Neural progenitor cell (in vitro differentiated cells): ENCODE measurements around the gene MDP1. TPM values are rescaled to one million over a fixed set of nuclear protein-coding genes. Genes with fewer than 3 reads are reported as not detected.

Experiments used
- DNase-seq: peaks from one replicate; pipeline ENCODE4 v3.0.0-alpha.2; 2016; ENCODE audit warnings: low spot score
- H2AFZ ChIP-seq: fragments of 200-600 bp; sonication (generic); replicated peaks from 2 replicates; pipeline ENCODE4 v1.6.1; 2016; ENCODE audit warnings: antibody characterized with exemption
- H3F3A ChIP-seq: fragments of 200-600 bp; sonication (generic); 2 replicates; pipeline ENCODE4 v1.6.1; 2016; ENCODE audit warnings: antibody characterized with exemption, low read depth
- H3K27ac ChIP-seq: fragments of 200-600 bp; sonication (generic); 2 replicates; pipeline ENCODE4 v1.5.1; 2016; ENCODE audit warnings: mild to moderate bottlenecking
- H3K27me3 ChIP-seq: fragments of 200-600 bp; sonication (generic); 2 replicates; pipeline ENCODE4 v1.6.1; 2016; ENCODE audit warnings: mild to moderate bottlenecking, moderate library complexity
- H3K36me3 ChIP-seq: fragments of 200-600 bp; sonication (generic); 2 replicates; pipeline ENCODE4 v1.5.1; 2016
- H3K4me1 ChIP-seq: fragments of 200-600 bp; sonication (generic); 2 replicates; pipeline ENCODE4 v1.6.1; 2016; ENCODE audit warnings: mixed run types
- H3K4me2 ChIP-seq: fragments of 200-600 bp; sonication (generic); 2 replicates; pipeline ENCODE4 v1.6.1; 2016
- H3K4me3 ChIP-seq: fragments of 200-600 bp; sonication (generic); 2 replicates; pipeline ENCODE4 v1.5.1; 2016
- H3K79me2 ChIP-seq: fragments of 200-600 bp; sonication (generic); 2 replicates; pipeline ENCODE4 v1.6.1; 2016; ENCODE audit warnings: low read depth
- H3K9ac ChIP-seq: fragments of 200-600 bp; sonication (generic); 2 replicates; pipeline ENCODE4 v1.6.1; 2016
- H3K9me3 ChIP-seq: fragments of 200-600 bp; sonication (generic); 2 replicates; pipeline ENCODE4 v1.5.1; 2016; ENCODE audit warnings: low read depth
- H4K20me1 ChIP-seq: fragments of 200-600 bp; sonication (generic); 2 replicates; pipeline ENCODE4 v1.6.1; 2016; ENCODE audit warnings: low read depth
- H3K27ac Mint-ChIP-seq: 3 replicates; pipeline ENCODE4 v1.8.0; 2021; ENCODE audit warnings: mixed read lengths
- H3K27me3 Mint-ChIP-seq: 2 replicates; pipeline ENCODE4 v1.8.0; 2022; ENCODE audit warnings: low read depth, mild to moderate bottlenecking, inconsistent platforms, moderate library complexity, mixed read lengths; ENCODE audit not compliant: insufficient read depth
- H3K36me3 Mint-ChIP-seq: 3 replicates; pipeline ENCODE4 v1.8.0; 2021; ENCODE audit warnings: mixed read lengths
- H3K4me1 Mint-ChIP-seq: 3 replicates; pipeline ENCODE4 v1.8.0; 2021; ENCODE audit warnings: mixed read lengths
- H3K4me3 Mint-ChIP-seq: 3 replicates; pipeline ENCODE4 v1.8.0; 2021; ENCODE audit warnings: mild to moderate bottlenecking, moderate library complexity, mixed read lengths
- H3K9me3 Mint-ChIP-seq: 3 replicates; pipeline ENCODE4 v1.8.0; 2020; ENCODE audit warnings: mixed read lengths
- EZH2 ChIP-seq: fragments of 200-600 bp; sonication (generic); IDR thresholded peaks from 2 replicates; pipeline ENCODE4 v1.6.1; 2017; ENCODE audit warnings: antibody characterized with exemption, mild to moderate bottlenecking, moderate library complexity
- EZH2phosphoT487 ChIP-seq: fragments of 200-600 bp; sonication (generic); IDR thresholded peaks from 2 replicates; pipeline ENCODE4 v1.6.1; 2017; ENCODE audit warnings: antibody characterized with exemption
- total RNA-seq: library from RNA; depleted of rRNA; stranded (reverse); fragments of >200 nt; gene quantifications from 2 replicates; pipeline ENCODE4 v1.2.3, GENCODE V29; 2015; ENCODE audit warnings: low replicate concordance
- TF ChIP-seq, protein P1 (sequence below): fragments of 200-600 bp; sonication (generic); IDR thresholded peaks from 2 replicates; pipeline ENCODE4 v1.5.1; 2017; ENCODE audit warnings: antibody characterized with exemption, mild to moderate bottlenecking

Gene MDP1
- total RNA-seq, 1 donor from 2014 or later: 18.3 TPM

DNA sequence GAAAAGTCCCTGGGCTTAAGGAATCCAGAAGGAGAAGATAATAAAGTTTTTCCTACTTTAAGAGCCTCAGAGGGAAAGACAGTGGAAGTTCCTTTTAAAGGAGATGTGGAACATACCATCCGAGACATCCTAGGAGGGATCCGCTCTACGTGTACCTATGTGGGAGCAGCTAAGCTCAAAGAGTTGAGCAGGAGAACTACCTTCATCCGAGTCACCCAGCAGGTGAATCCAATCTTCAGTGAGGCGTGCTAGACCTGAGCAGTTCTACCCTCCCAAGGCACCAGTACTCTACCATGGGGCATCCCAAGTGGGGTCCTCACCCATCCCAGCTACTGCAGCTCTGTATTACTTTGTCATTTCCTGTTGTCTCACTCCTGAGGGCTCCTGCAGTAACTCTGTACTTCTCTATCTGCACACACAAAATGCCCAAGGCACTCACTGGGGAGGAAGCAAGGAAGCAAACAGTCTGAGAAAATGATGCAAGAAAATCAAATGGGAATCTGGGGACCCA lies 22.7 kb upstream of the MDP1 start:
- no peaks in the 10 kb centered on the region for H3K9me3 ChIP-seq
- no peak overlapping the region for H2AFZ ChIP-seq
- H3K36me3 Mint-ChIP-seq: peaks cover 21% of the 10 kb centered on the region
- H3K27me3 Mint-ChIP-seq: no peaks in the 10 kb centered on the region
- H3K79me2 ChIP-seq: peaks cover 28% of the 10 kb centered on the region
- H3K27ac Mint-ChIP-seq: no peak overlapping the region
- H3K4me3 ChIP-seq: no peak overlapping the region
- no peaks in the 10 kb centered on the region for H3K9me3 Mint-ChIP-seq
- no peak overlapping the region for H3K27ac ChIP-seq
- no peak for TF ChIP-seq EZH2phosphoT487
- TF ChIP-seq EZH2: no peak
- TF ChIP-seq, protein P1, sequence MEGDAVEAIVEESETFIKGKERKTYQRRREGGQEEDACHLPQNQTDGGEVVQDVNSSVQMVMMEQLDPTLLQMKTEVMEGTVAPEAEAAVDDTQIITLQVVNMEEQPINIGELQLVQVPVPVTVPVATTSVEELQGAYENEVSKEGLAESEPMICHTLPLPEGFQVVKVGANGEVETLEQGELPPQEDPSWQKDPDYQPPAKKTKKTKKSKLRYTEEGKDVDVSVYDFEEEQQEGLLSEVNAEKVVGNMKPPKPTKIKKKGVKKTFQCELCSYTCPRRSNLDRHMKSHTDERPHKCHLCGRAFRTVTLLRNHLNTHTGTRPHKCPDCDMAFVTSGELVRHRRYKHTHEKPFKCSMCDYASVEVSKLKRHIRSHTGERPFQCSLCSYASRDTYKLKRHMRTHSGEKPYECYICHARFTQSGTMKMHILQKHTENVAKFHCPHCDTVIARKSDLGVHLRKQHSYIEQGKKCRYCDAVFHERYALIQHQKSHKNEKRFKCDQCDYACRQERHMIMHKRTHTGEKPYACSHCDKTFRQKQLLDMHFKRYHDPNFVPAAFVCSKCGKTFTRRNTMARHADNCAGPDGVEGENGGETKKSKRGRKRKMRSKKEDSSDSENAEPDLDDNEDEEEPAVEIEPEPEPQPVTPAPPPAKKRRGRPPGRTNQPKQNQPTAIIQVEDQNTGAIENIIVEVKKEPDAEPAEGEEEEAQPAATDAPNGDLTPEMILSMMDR: no peak
- peaks cover 14% of the 10 kb centered on the region for H3F3A ChIP-seq
- peaks cover 22% of the 10 kb centered on the region for H3K4me1 Mint-ChIP-seq
- H3K27me3 ChIP-seq: no peaks in the 10 kb centered on the region
- DNase-seq: no peak
- H4K20me1 ChIP-seq: peaks cover 5% of the 10 kb centered on the region
- no peak overlapping the region for H3K4me3 Mint-ChIP-seq
- H3K9ac ChIP-seq: no peak overlapping the region
- H3K36me3 ChIP-seq: no peaks in the 10 kb centered on the region
- peaks cover 5% of the 10 kb centered on the region for H3K4me1 ChIP-seq
- H3K4me2 ChIP-seq: no peak overlapping the region

DNA sequence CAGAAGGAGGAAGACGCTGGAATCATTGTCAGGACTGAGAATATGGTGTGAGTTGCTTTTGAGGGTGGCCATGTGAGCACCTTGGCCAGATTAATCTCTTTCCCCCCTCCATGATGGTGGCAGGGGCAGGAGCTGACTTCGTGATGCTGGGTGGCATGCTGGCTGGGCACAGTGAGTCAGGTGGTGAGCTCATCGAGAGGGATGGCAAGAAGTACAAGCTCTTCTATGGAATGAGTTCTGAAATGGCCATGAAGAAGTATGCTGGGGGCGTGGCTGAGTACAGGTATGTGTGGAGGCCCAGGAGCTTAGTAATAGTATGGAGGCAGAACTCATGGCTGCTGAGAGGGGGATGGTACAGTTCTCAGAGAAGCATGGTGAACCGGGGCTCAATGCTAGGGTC lies 22.3 kb upstream of the MDP1 start:
- H3K27me3 ChIP-seq: no peaks in the 10 kb centered on the region

DNA sequence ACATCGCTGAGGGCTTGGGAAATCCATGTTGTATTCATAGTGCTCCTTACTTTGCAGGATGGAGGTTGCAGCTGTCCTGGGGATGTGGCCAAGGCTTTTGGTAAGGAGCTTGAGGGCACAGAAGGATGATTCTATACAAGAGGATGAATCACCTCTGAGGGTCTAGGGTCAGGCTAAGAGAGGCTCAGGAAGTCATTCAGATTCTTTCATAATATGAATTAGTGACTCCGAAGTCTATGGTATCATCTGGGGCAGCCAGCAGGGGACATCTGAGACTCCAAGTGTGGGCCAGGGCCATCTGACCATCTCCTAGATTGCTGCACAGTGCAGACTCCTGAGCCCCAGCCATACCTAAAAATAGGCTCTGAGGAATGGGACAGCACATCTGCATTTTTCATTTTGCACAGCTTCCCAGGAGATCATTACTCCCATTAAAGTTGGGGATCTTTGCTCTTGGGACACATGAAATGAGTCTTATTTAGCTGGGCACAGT lies 21.6 kb upstream of the MDP1 start:
- peaks cover 10% of the 10 kb centered on the region for H3F3A ChIP-seq

More for the DNA sequence above, 22.3 kb upstream of the MDP1 start:
- peaks cover 33% of the 10 kb centered on the region for H3K79me2 ChIP-seq
- peaks cover 5% of the 10 kb centered on the region for H4K20me1 ChIP-seq
- no peaks in the 10 kb centered on the region for H3K9me3 ChIP-seq
- H3K9ac ChIP-seq: no peak overlapping the region
- no peak for DNase-seq
- no peak overlapping the region for H3K27ac ChIP-seq
- Mint-ChIP-seq H3K4me1 (peaks cover 25% of the 10 kb centered on the region), H3K9me3 (no peaks in the 10 kb centered on the region), H3K27me3 (no peaks in the 10 kb centered on the region), H3K4me3 (no peak overlapping the region), H3K36me3 (peaks cover 21% of the 10 kb centered on the region), H3K27ac (no peak overlapping the region)
- H3K4me3 ChIP-seq: no peak overlapping the region
- TF ChIP-seq, protein P1: no peak
- TF ChIP-seq EZH2 (no peak), EZH2phosphoT487 (no peak)
- no peak overlapping the region for H2AFZ ChIP-seq
- peaks cover 10% of the 10 kb centered on the region for H3F3A ChIP-seq
- H3K4me2 ChIP-seq: no peak overlapping the region
- H3K4me1 ChIP-seq: peaks cover 10% of the 10 kb centered on the region
- H3K36me3 ChIP-seq: no peaks in the 10 kb centered on the region

More for the DNA sequence above, 21.6 kb upstream of the MDP1 start:
- H3K4me2 ChIP-seq: no peak overlapping the region
- peaks cover 10% of the 10 kb centered on the region for H3K4me1 ChIP-seq
- no peak overlapping the region for H3K9ac ChIP-seq
- H3K9me3 ChIP-seq: no peaks in the 10 kb centered on the region
- Mint-ChIP-seq H3K27ac (no peak overlapping the region), H3K4me1 (peaks cover 26% of the 10 kb centered on the region), H3K9me3 (no peaks in the 10 kb centered on the region), H3K36me3 (peaks cover 21% of the 10 kb centered on the region), H3K27me3 (no peaks in the 10 kb centered on the region), H3K4me3 (no peak overlapping the region)
- peaks cover 35% of the 10 kb centered on the region for H3K79me2 ChIP-seq
- no peak for TF ChIP-seq EZH2phosphoT487
- TF ChIP-seq EZH2: no peak
- TF ChIP-seq, protein P1: no peak
- no peaks in the 10 kb centered on the region for H3K36me3 ChIP-seq
- DNase-seq: no peak
- H4K20me1 ChIP-seq: peaks cover 5% of the 10 kb centered on the region
- no peak overlapping the region for H2AFZ ChIP-seq
- H3K4me3 ChIP-seq: no peak overlapping the region
- no peaks in the 10 kb centered on the region for H3K27me3 ChIP-seq
- no peak overlapping the region for H3K27ac ChIP-seq
